Caco-2 (cell line): ENCODE results near the gene CEP170. TPM values are rescaled to one million over a fixed set of nuclear protein-coding genes. Genes with fewer than 3 reads are reported as not detected.

ENCODE experiments used
- BruUV-seq: library from RNA; stranded (reverse); fragments of 400-500 nt; replicated peaks from 2 replicates; lab custom pipeline; 2021; lab: Mats Ljungman, UMichigan
- CTCF ChIA-PET: fragments of 300-600 bp; sonication (Branson Sonifier 250); formaldehyde crosslinking; loops from one replicate; lab custom pipeline; 2022; ENCODE audit warnings: antibody characterized with exemption; lab: Charles Lee
- POLR2A ChIA-PET: fragments of 300-600 bp; sonication (Branson Sonifier 250); formaldehyde crosslinking; loops from one replicate; lab custom pipeline; 2022; ENCODE audit warnings: antibody characterized with exemption; lab: Charles Lee
- DNase-seq, 2 experiments: peaks; one replicate each; pipeline versions ENCODE4 v3.0.0 to v3.0.0-alpha.2; 2020 to 2022
- H3K27me3 ChIP-seq: replicated peaks from 2 replicates; pipeline ENCODE4 v1.6.0; 2011; ENCODE audit warnings: low read length; ENCODE audit not compliant: control insufficient read depth, insufficient read depth
- H3K36me3 ChIP-seq: 2 replicates; pipeline ENCODE4 v1.5.1; 2011; ENCODE audit warnings: low read length; ENCODE audit not compliant: control insufficient read depth, insufficient read depth
- H3K4me1 ChIP-seq: fragments of 250-450 bp; sonication (Bioruptor Pico); 2 replicates; pipeline ENCODE4 v1.5.1; 2020; ENCODE audit warnings: mild to moderate bottlenecking
- H3K4me3 ChIP-seq: 2 replicates; pipeline ENCODE4 v1.5.1; 2011; ENCODE audit warnings: low read depth, mild to moderate bottlenecking, control low read depth, low read length
- H3K9me3 ChIP-seq: fragments of 250-450 bp; sonication (Bioruptor Pico); 2 replicates; pipeline ENCODE4 v1.5.1; 2020; ENCODE audit warnings: mild to moderate bottlenecking, moderate library complexity
- H3K27ac Mint-ChIP-seq: one replicate; pipeline ENCODE4 v1.8.0; 2022; ENCODE audit warnings: mixed read lengths; ENCODE audit not compliant: unreplicated experiment
- H3K27me3 Mint-ChIP-seq: one replicate; pipeline ENCODE4 v1.8.0; 2022; ENCODE audit warnings: mixed read lengths; ENCODE audit not compliant: insufficient read depth, unreplicated experiment
- H3K36me3 Mint-ChIP-seq: one replicate; pipeline ENCODE4 v1.8.0; 2022; ENCODE audit warnings: mild to moderate bottlenecking, mixed read lengths; ENCODE audit not compliant: insufficient read depth, unreplicated experiment
- H3K4me1 Mint-ChIP-seq: one replicate; pipeline ENCODE4 v1.8.0; 2022; ENCODE audit warnings: low read depth, mixed read lengths; ENCODE audit not compliant: unreplicated experiment
- H3K4me3 Mint-ChIP-seq: one replicate; pipeline ENCODE4 v1.8.0; 2022; ENCODE audit warnings: mild to moderate bottlenecking, moderate library complexity, mixed read lengths; ENCODE audit not compliant: unreplicated experiment
- H3K9me3 Mint-ChIP-seq: one replicate; pipeline ENCODE4 v1.8.0; 2022; ENCODE audit warnings: mixed read lengths; ENCODE audit not compliant: unreplicated experiment
- CTCF ChIP-seq, 2 experiments: fragments of 200-600 bp in 1 of 2; IDR thresholded peaks; 1 replicate in 1 of 2; 2 replicates in 1 of 2; pipeline versions ENCODE4 v1.5.1 to v1.8.0; 2011 to 2022; ENCODE audit warnings: antibody characterized with exemption in 1 of 2, control low read depth in 1 of 2, inconsistent platforms in 1 of 2, low read depth in 1 of 2, low read length in 1 of 2, mild to moderate bottlenecking in 1 of 2, moderate library complexity in 1 of 2; ENCODE audit not compliant: insufficient read depth in 1 of 2, severe bottlenecking in 1 of 2, unreplicated experiment in 1 of 2
- intact Hi-C: fragments of 100-400 bp; cut with micrococcal nuclease; formaldehyde crosslinking; loops from one replicate; pipeline ENCODE4 v1.10.0; 2022; ENCODE audit not compliant: unreplicated experiment
- total RNA-seq: library from RNA; stranded (reverse); gene quantifications from 2 replicates; pipeline ENCODE4 v1.2.3, GENCODE V29; 2022

The CEP170 gene
- total RNA-seq, 1 experiment from 2014 or later, result 22.4 TPM

- Mint-ChIP-seq H3K27ac (peak overlapping the region; percentile 88), H3K27me3 (no peaks in the 10 kb centered on the region), H3K9me3 (no peaks in the 10 kb centered on the region), H3K4me1 (peaks cover 26% of the 10 kb centered on the region), H3K4me3 (no peak overlapping the region), H3K36me3 (peaks cover 16% of the 10 kb centered on the region)
- no peaks in the 10 kb centered on the region for H3K9me3 ChIP-seq
- POLR2A ChIA-PET, result interaction anchor here (0.7 kb wide), 1 partner anchor 1419 kb away, joined by 3 read pairs; no protein-coding TSS in a partner anchor
- TF ChIP-seq CTCF (IDR thresholded peaks at IDR 0.05; ENCODE audit: insufficient read depth in 1 of 2, low read depth in 1 of 2, low read length in 1 of 2, severe bottlenecking in 1 of 2, unreplicated experiment in 1 of 2), result no peak
- no TSS peak for BruUV-seq
- peaks cover 52% of the 10 kb centered on the region for H3K4me1 ChIP-seq
- CTCF ChIA-PET, result no interaction called here
- intact Hi-C loops, result no loop called here
- no peak for DNase-seq
- no peak overlapping the region for H3K4me3 ChIP-seq
- no peaks in the 10 kb centered on the region for H3K27me3 ChIP-seq
- no peaks in the 10 kb centered on the region; the same call in 1 of the 2 replicates for H3K36me3 ChIP-seq
Observed at GRCh38 chr1:243270097-243270864, 15.2 kb upstream of the CEP170 start.

- Mint-ChIP-seq H3K27me3 (no peaks in the 10 kb centered on the region), H3K27ac (peak overlapping the region; percentile 88), H3K4me3 (no peak overlapping the region), H3K36me3 (peaks cover 16% of the 10 kb centered on the region), H3K9me3 (no peaks in the 10 kb centered on the region), H3K4me1 (peaks cover 33% of the 10 kb centered on the region)
- DNase-seq, result no peak
- Histone ChIP-seq H3K4me1 (peaks cover 56% of the 10 kb centered on the region), H3K36me3 (no peaks in the 10 kb centered on the region; the same call in 1 of the 2 replicates), H3K27me3 (no peaks in the 10 kb centered on the region), H3K9me3 (no peaks in the 10 kb centered on the region), H3K4me3 (no peak overlapping the region)
- no peak for TF ChIP-seq CTCF (IDR thresholded peaks at IDR 0.05; ENCODE audit: insufficient read depth in 1 of 2, low read depth in 1 of 2, low read length in 1 of 2, severe bottlenecking in 1 of 2, unreplicated experiment in 1 of 2)
- intact Hi-C loops, result no loop called here
- CTCF ChIA-PET, result interaction anchor here (0.7 kb wide), 1 partner anchor 140 kb away, joined by 6 read pairs; no protein-coding TSS in a partner anchor
- POLR2A ChIA-PET, result no interaction called here
- no TSS peak for BruUV-seq
Observed at GRCh38 chr1:243269461-243269801, 14.3 kb upstream of the CEP170 start.

GRCh38 chr1:243268751-243269460 lies 13.8 kb upstream of the CEP170 start:
- POLR2A ChIA-PET, result no interaction called here

More at GRCh38 chr1:243268751-243269460, 13.8 kb upstream of the CEP170 start:
- Histone ChIP-seq H3K4me1 (peaks cover 57% of the 10 kb centered on the region), H3K4me3 (no peak overlapping the region), H3K27me3 (no peaks in the 10 kb centered on the region), H3K9me3 (no peaks in the 10 kb centered on the region), H3K36me3 (no peaks in the 10 kb centered on the region)
- Mint-ChIP-seq H3K27me3 (no peaks in the 10 kb centered on the region), H3K27ac (peak overlapping the region; percentile 88), H3K9me3 (no peaks in the 10 kb centered on the region), H3K4me1 (peaks cover 39% of the 10 kb centered on the region), H3K4me3 (peak overlapping the region; percentile 34), H3K36me3 (peaks cover 16% of the 10 kb centered on the region)
- CTCF ChIA-PET, result interaction anchor here (0.7 kb wide), 1 partner anchor 141 kb away, joined by 6 read pairs; no protein-coding TSS in a partner anchor
- DNase-seq, result peak; percentile 28 to 39
- BruUV-seq, result no TSS peak
- no peak for TF ChIP-seq CTCF (IDR thresholded peaks at IDR 0.05; ENCODE audit: insufficient read depth in 1 of 2, low read depth in 1 of 2, low read length in 1 of 2, severe bottlenecking in 1 of 2, unreplicated experiment in 1 of 2)
- intact Hi-C loops, result no loop called here
